HEK293 (cell line): ENCODE results near the gene FGL2.

Experiments used
- CTCF ChIP-seq: fragments of 450-650 bp; formaldehyde crosslinking; IDR thresholded peaks from 2 replicates; pipeline ENCODE4 v1.5.1; 2016; ENCODE audit warnings: missing biosample characterization, missing genetic modification characterization
- GLI4 ChIP-seq: fragments of 450-650 bp; formaldehyde crosslinking; IDR thresholded peaks from 2 replicates; pipeline ENCODE4 v1.5.1; 2016; ENCODE audit warnings: missing biosample characterization, missing genetic modification characterization
- KLF9 ChIP-seq: fragments of 450-650 bp; formaldehyde crosslinking; IDR thresholded peaks from 2 replicates; pipeline ENCODE4 v1.5.1; 2016; ENCODE audit warnings: missing biosample characterization, missing genetic modification characterization, low read depth
- REST ChIP-seq: fragments of 450-650 bp; formaldehyde crosslinking; IDR thresholded peaks from 2 replicates; pipeline ENCODE4 v1.5.1; 2016; ENCODE audit warnings: missing biosample characterization, missing genetic modification characterization
- ZBTB10 ChIP-seq: fragments of 450-650 bp; formaldehyde crosslinking; IDR thresholded peaks from 2 replicates; pipeline ENCODE4 v1.5.1; 2016; ENCODE audit warnings: missing biosample characterization, missing genetic modification characterization
- ZFP41 ChIP-seq: fragments of 450-650 bp; formaldehyde crosslinking; IDR thresholded peaks from 2 replicates; pipeline ENCODE4 v1.5.1; 2016; ENCODE audit warnings: missing biosample characterization, missing genetic modification characterization, borderline replicate concordance
- ZIC2 ChIP-seq: fragments of 450-650 bp; formaldehyde crosslinking; IDR thresholded peaks from 2 replicates; pipeline ENCODE4 v1.5.1; 2016; ENCODE audit warnings: missing biosample characterization, missing genetic modification characterization
- ZNF174 ChIP-seq: fragments of 450-650 bp; formaldehyde crosslinking; IDR thresholded peaks from 2 replicates; pipeline ENCODE4 v1.5.0; 2017; ENCODE audit warnings: missing biosample characterization, mild to moderate bottlenecking, missing genetic modification characterization
- ZNF510 ChIP-seq: fragments of 450-650 bp; formaldehyde crosslinking; IDR thresholded peaks from 2 replicates; pipeline ENCODE4 v1.5.1; 2018; ENCODE audit warnings: mild to moderate bottlenecking, missing genetic modification characterization, missing biosample characterization; ENCODE audit not compliant: insufficient replicate concordance
- ZNF768 ChIP-seq: fragments of 450-650 bp; formaldehyde crosslinking; IDR thresholded peaks from 2 replicates; pipeline ENCODE4 v1.5.1; 2018; ENCODE audit warnings: missing biosample characterization, mild to moderate bottlenecking, missing genetic modification characterization
- TF ChIP-seq, protein P1 (sequence below): fragments of 450-650 bp; formaldehyde crosslinking; IDR thresholded peaks from 2 replicates; pipeline ENCODE4 v1.5.1; 2017; ENCODE audit warnings: missing biosample characterization, missing genetic modification characterization
- TF ChIP-seq, protein P2 (sequence below): fragments of 450-650 bp; formaldehyde crosslinking; optimal IDR thresholded peaks from 2 replicates; pipeline ENCODE3; 2016; ENCODE audit warnings: missing biosample characterization, mild to moderate bottlenecking, missing genetic modification characterization
- TF ChIP-seq, protein P3 (sequence below): fragments of 450-650 bp; formaldehyde crosslinking; IDR thresholded peaks from 2 replicates; pipeline ENCODE4 v1.5.1; 2016; ENCODE audit warnings: missing biosample characterization, missing genetic modification characterization

DNA sequence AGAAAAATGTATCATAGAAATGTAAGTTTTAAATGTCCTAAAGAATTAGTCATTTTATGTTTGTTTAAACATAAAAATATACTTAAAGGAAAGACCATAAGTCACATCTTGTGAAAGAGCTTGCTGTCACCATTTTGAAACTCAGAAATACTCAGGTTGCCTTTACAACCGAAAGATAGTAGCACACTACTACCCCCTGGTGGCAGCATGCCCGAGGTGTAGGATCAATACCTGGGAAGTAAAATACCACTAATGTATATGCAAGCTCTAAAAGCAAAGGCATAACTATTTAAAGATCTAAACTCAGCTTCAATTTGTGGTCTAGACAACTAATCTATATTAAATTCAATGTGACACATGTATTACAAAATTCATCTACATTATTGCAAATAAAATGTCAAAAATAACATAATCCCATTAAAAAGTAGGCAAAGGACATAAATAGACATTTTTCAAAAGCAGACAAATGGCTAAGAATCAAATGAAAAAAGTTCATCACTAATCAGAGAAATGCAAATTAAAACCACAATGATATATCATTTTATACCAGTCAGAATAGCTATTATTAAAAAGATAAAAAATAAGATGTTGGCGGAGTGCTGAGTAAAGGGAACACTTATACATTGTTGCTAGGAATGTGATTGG, 47.7 kb upstream of the FGL2 start:
- TF ChIP-seq ZBTB10 (no peak), CTCF (tag by site-specific recombination) (no peak), ZNF510 (tag by site-specific recombination) (no peak), ZFP41 (tag by site-specific recombination) (no peak), GLI4 (tag by site-specific recombination) (no peak), KLF9 (tag by site-specific recombination) (no peak), REST (no peak), ZNF174 (tag by site-specific recombination) (no peak), ZIC2 (tag by site-specific recombination) (no peak), ZNF768 (tag by site-specific recombination) (no peak)
- TF ChIP-seq, protein P1, sequence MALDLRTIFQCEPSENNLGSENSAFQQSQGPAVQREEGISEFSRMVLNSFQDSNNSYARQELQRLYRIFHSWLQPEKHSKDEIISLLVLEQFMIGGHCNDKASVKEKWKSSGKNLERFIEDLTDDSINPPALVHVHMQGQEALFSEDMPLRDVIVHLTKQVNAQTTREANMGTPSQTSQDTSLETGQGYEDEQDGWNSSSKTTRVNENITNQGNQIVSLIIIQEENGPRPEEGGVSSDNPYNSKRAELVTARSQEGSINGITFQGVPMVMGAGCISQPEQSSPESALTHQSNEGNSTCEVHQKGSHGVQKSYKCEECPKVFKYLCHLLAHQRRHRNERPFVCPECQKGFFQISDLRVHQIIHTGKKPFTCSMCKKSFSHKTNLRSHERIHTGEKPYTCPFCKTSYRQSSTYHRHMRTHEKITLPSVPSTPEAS (tag by site-specific recombination) = no peak
- TF ChIP-seq, protein P2, sequence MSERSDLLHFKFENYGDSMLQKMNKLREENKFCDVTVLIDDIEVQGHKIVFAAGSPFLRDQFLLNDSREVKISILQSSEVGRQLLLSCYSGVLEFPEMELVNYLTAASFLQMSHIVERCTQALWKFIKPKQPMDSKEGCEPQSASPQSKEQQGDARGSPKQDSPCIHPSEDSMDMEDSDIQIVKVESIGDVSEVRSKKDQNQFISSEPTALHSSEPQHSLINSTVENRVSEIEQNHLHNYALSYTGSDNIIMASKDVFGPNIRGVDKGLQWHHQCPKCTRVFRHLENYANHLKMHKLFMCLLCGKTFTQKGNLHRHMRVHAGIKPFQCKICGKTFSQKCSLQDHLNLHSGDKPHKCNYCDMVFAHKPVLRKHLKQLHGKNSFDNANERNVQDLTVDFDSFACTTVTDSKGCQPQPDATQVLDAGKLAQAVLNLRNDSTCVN (tag by site-specific recombination) = no peak
- TF ChIP-seq, protein P3, sequence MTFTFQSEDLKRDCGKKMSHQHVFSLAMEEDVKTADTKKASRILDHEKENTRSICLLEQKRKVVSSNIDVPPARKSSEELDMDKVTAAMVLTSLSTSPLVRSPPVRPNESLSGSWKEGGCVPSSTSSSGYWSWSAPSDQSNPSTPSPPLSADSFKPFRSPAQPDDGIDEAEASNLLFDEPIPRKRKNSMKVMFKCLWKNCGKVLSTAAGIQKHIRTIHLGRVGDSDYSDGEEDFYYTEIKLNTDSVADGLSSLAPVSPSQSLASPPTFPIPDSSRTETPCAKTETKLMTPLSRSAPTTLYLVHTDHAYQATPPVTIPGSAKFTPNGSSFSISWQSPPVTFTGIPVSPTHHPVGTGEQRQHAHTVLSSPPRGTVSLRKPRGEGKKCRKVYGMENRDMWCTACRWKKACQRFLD (tag by site-specific recombination) = no peak
